ENCODE results near the gene TBC1D24.

DNA sequence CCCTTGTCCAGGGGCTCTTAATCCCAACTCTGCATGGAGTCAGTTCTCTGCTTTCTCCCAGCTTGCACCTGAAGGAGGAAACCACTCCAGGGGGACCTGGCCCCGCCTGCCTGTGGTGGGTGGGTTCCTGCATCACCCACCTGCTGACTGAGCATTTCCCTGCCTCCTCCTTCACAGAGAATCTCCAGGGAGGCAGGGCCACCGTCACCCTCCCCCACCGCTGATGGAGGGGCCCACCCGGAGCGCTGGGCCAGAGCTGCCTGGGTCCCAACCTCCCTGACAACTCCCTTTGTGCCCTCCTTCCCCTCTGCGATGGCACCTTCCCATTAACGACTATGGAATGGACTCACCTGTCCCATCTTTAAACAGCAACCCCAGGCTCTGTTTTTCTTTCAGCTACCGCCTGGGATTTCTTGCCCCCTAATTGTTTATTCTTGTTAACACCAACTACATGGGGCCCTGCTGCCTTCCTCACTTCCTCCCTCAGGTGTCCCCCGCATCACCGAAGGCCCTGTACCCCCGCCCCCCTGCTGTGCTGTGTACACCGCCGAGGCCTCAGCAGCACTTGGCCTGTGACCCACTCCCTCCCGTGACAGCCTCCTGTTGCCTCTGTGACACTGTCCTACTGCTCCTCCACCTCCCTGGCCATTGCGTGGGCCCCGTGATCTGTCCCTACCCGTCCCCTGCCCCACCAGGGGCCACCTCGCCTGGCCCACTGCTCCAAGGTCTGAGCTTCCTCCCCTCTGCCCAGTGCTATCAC lies 15.9 kb upstream of the TBC1D24 start:
- TF ChIP-seq CTCF (IDR thresholded peaks at IDR 0.05; ENCODE audit: low read length), result no peak
- TF ChIP-seq EZH2 (IDR thresholded peaks at IDR 0.05; ENCODE audit: borderline replicate concordance, low read length), result no peak

Measured in OCI-LY1 (cell line).